GM12878 (cell line): ENCODE measurements around the gene FTL.

Source experiments
- BCL11A ChIP-seq: IDR thresholded peaks from 2 replicates; pipeline ENCODE4 v1.6.1; 2011; ENCODE audit warnings: low read depth, low read length
- BHLHE40 ChIP-seq, 2 experiments: fragments of 450-650 bp in 1 of 2; IDR thresholded peaks; 2 replicates each; pipeline ENCODE4 v1.6.1; 2011 to 2017; ENCODE audit warnings: low read depth in 2 of 2, borderline replicate concordance in 1 of 2, improper control_type of control experiment in 1 of 2, low read length in 1 of 2, mild to moderate bottlenecking in 1 of 2
- CTCF ChIP-seq, 3 experiments: IDR thresholded peaks in 2 of 3; conservative IDR thresholded peaks in 1 of 3; 2 replicates each; pipeline ENCODE4 v1.5.1; 2011; ENCODE audit warnings: low read depth in 3 of 3, low read length in 3 of 3, mild to moderate bottlenecking in 3 of 3, control low read depth in 2 of 3, moderate library complexity in 2 of 3, inconsistent platforms in 1 of 3, mixed read lengths in 1 of 3; ENCODE audit not compliant: control insufficient read depth in 2 of 3, insufficient read depth in 1 of 3; ENCODE audit errors: extremely low read depth in 1 of 3
- GATAD2B ChIP-seq: fragments of 450-650 bp; conservative IDR thresholded peaks from 2 replicates; pipeline ENCODE4 v1.6.1; 2017; ENCODE audit warnings: low read depth, mild to moderate bottlenecking, moderate library complexity
- NR2C2 ChIP-seq: IDR thresholded peaks from 2 replicates; pipeline ENCODE4 v1.6.1; 2011; ENCODE audit warnings: borderline replicate concordance, low read depth; ENCODE audit not compliant: control insufficient read depth, insufficient read length
- NRF1 ChIP-seq: conservative IDR thresholded peaks from 2 replicates; pipeline ENCODE4 v1.6.1; 2011; ENCODE audit warnings: mild to moderate bottlenecking, low read depth, low read length, improper control_type of control experiment
- POLR2AphosphoS2 ChIP-seq: IDR thresholded peaks from 2 replicates; pipeline ENCODE4 v1.6.1; 2011; ENCODE audit warnings: low read depth, mild to moderate bottlenecking, low read length, improper control_type of control experiment, moderate library complexity
- POLR2AphosphoS5 ChIP-seq: IDR thresholded peaks from 2 replicates; pipeline ENCODE4 v1.6.1; 2011; ENCODE audit warnings: mild to moderate bottlenecking, low read length, inconsistent platforms
- PRDM15 ChIP-seq: fragments of 450-650 bp; formaldehyde crosslinking; IDR thresholded peaks from 2 replicates; pipeline ENCODE4 v1.4.0; 2020; ENCODE audit warnings: mild to moderate bottlenecking, moderate library complexity
- SIX5 ChIP-seq: IDR thresholded peaks from 2 replicates; pipeline ENCODE4 v1.6.1; 2011; ENCODE audit warnings: mild to moderate bottlenecking, low read depth, low read length, moderate library complexity; ENCODE audit not compliant: severe bottlenecking
- SMC3 ChIP-seq: IDR thresholded peaks from 2 replicates; pipeline ENCODE4 v1.6.1; 2011; ENCODE audit warnings: low read length, improper control_type of control experiment, borderline replicate concordance
- TCF12 ChIP-seq: IDR thresholded peaks from 2 replicates; pipeline ENCODE4 v1.6.1; 2011; ENCODE audit warnings: low read depth, mild to moderate bottlenecking, low read length

GRCh38 chr19:49009828-49010227 is 44.7 kb downstream of the FTL start:
- TF ChIP-seq SMC3 (no peak), POLR2AphosphoS5 (no peak), GATAD2B (no peak), NR2C2 (no peak), TCF12 (no peak), SIX5 (no peak), BHLHE40 (IDR thresholded peaks at IDR 0.05; ENCODE audit: borderline replicate concordance in 1 of 2, low read depth in 2 of 2, low read length in 1 of 2) (no peak), NRF1 (no peak), POLR2AphosphoS2 (no peak), BCL11A (no peak), CTCF (IDR thresholded peaks at IDR 0.05 in 2 of 3, conservative IDR thresholded peaks at IDR 0.05 in 1 of 3; ENCODE audit: control insufficient read depth in 2 of 3, extremely low read depth in 1 of 3, insufficient read depth in 1 of 3, low read depth in 3 of 3, low read length in 3 of 3) (no peak), PRDM15 (CRISPR knock-in tag) (no peak)
